Activated naive CD4-positive, alpha-beta T cell treated with anti-CD3 and anti-CD28 coated beads for 36 hours (primary cell): ENCODE results near the gene RRBP1. TPM values are rescaled to one million over a fixed set of nuclear protein-coding genes. Genes with fewer than 3 reads are reported as not detected.
"Not testable (repeated sequence)": the region's sequence is repeated elsewhere in the genome, so short reads cannot be mapped to it uniquely, and the experiment has no call there.

Source experiments
- CTCF ChIA-PET: fragments of 350-600 bp; sonication (Branson Sonifier 250); formaldehyde crosslinking; loops from one replicate; lab custom pipeline; 2021; ENCODE audit warnings: antibody characterized with exemption; lab: Charles Lee
- DNase-seq: peaks from one replicate; pipeline ENCODE4 v3.0.0-alpha.2; 2020
- H3K27ac Mint-ChIP-seq: one replicate; pipeline ENCODE4 v1.8.0; 2021; ENCODE audit warnings: mild to moderate bottlenecking, mixed read lengths
- H3K27me3 Mint-ChIP-seq: one replicate; pipeline ENCODE4 v1.8.0; 2021; ENCODE audit warnings: low read depth, mixed read lengths
- H3K36me3 Mint-ChIP-seq: one replicate; pipeline ENCODE4 v1.8.0; 2021; ENCODE audit warnings: low read depth, mixed read lengths
- H3K4me1 Mint-ChIP-seq: one replicate; pipeline ENCODE4 v1.8.0; 2021; ENCODE audit warnings: low read depth, mixed read lengths
- H3K4me3 Mint-ChIP-seq: one replicate; pipeline ENCODE4 v1.8.0; 2021; ENCODE audit warnings: mild to moderate bottlenecking, moderate library complexity, mixed read lengths
- H3K9me3 Mint-ChIP-seq: one replicate; pipeline ENCODE4 v1.8.0; 2021; ENCODE audit warnings: mixed read lengths
- intact Hi-C: fragments of 100-400 bp; cut with micrococcal nuclease; formaldehyde crosslinking; loops from one replicate; pipeline ENCODE4 v1.15.1; 2023
- total RNA-seq, 2 experiments: library from RNA; stranded (reverse); gene quantifications; one replicate each; pipeline ENCODE4 v1.2.3, GENCODE V29; 2021

RRBP1 gene
- total RNA-seq, 2 experiments from 2014 or later: 19.6 to 20.0 TPM

DNA sequence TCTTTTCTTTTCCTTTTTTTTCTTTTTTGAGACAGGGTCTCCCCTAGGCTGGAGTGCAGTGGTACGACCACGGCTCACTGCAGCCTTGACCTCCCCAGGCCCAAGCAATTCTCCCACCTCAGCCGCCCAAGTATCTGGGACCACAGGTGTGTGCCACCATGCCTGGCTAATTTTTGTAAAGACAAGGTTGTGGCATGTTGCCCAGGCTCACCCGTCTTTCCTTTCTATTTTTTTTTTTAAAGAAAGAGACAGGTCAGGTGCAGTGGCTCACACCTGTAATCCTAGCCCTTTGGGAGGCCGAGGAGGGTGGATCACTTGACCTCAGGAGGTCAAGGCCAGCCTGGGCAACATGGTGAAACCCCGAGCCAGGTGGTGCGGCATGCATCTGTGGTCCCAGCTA lies 34.3 kb upstream of the RRBP1 start:
- no peak overlapping the region for H3K27ac Mint-ChIP-seq
- intact Hi-C loops: no loop called here
- CTCF ChIA-PET: no interaction called here
- no peak for DNase-seq
- H3K4me3 Mint-ChIP-seq: no peak overlapping the region
- H3K9me3 Mint-ChIP-seq: no peaks in the 10 kb centered on the region
- no peaks in the 10 kb centered on the region for H3K36me3 Mint-ChIP-seq
- H3K27me3 Mint-ChIP-seq: no peaks in the 10 kb centered on the region
- H3K4me1 Mint-ChIP-seq: no peaks in the 10 kb centered on the region

GRCh38 chr20:17715075-17715474 lies 33.0 kb upstream of the RRBP1 start:
- Mint-ChIP-seq H3K27me3 (no peaks in the 10 kb centered on the region), H3K9me3 (no peaks in the 10 kb centered on the region), H3K27ac (no peak overlapping the region), H3K4me3 (no peak overlapping the region), H3K4me1 (no peaks in the 10 kb centered on the region), H3K36me3 (no peaks in the 10 kb centered on the region)
- DNase-seq: no peak
- CTCF ChIA-PET: interaction anchor here (0.8 kb wide), 2 partner anchors 33 to 35 kb away, joined by 3 read pairs; partner anchors contain the start of gene RRBP1
- intact Hi-C loops: no loop called here

GRCh38 chr20:17714597-17714996 lies 32.6 kb upstream of the RRBP1 start:
- no peak for DNase-seq
- no peak overlapping the region for H3K4me3 Mint-ChIP-seq
- H3K4me1 Mint-ChIP-seq: no peaks in the 10 kb centered on the region
- no peak overlapping the region for H3K27ac Mint-ChIP-seq
- no peaks in the 10 kb centered on the region for H3K36me3 Mint-ChIP-seq
- intact Hi-C loops: no loop called here
- H3K27me3 Mint-ChIP-seq: no peaks in the 10 kb centered on the region
- CTCF ChIA-PET: interaction anchor here (0.7 to 0.8 kb wide), 3 partner anchors 32 to 36 kb away, joined by 3 read pairs; partner anchors contain the start of gene RRBP1
- no peaks in the 10 kb centered on the region for H3K9me3 Mint-ChIP-seq

DNA sequence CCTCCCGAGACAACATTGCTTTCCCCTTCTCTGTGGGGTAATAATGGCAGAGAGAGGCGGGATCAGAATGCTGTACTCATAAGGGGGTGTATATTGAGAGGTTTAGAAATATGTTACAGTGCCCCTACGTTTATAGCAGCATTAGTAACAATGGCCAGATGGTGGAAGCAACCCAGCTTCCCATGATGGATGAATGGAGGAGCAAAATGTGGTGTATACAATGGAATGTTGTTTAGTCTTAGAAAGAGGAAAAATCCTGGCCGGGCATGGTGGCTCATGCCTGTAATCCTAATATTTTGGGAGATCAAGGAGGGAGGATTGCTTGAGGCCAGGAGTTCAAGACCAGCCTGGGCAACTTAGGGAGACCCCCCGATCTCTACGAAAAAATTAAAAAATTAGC lies 30.7 kb upstream of the RRBP1 start:
- CTCF ChIA-PET: interaction anchor here (1.1 kb wide), 1 partner anchor 209 kb away, joined by 3 read pairs; no protein-coding TSS in a partner anchor
- no peak for DNase-seq
- Mint-ChIP-seq H3K4me1 (no peaks in the 10 kb centered on the region), H3K36me3 (no peaks in the 10 kb centered on the region), H3K27me3 (no peaks in the 10 kb centered on the region), H3K4me3 (no peak overlapping the region), H3K27ac (no peak overlapping the region), H3K9me3 (no peaks in the 10 kb centered on the region)
- intact Hi-C loops: no loop called here

- intact Hi-C loops: no loop called here
- Mint-ChIP-seq H3K27ac (no peak overlapping the region), H3K4me3 (no peak overlapping the region), H3K27me3 (no peaks in the 10 kb centered on the region), H3K4me1 (no peaks in the 10 kb centered on the region), H3K9me3 (no peaks in the 10 kb centered on the region), H3K36me3 (no peaks in the 10 kb centered on the region)
- CTCF ChIA-PET: interaction anchor here (1.1 kb wide), 1 partner anchor 208 kb away, joined by 3 read pairs; no protein-coding TSS in a partner anchor
- DNase-seq: no peak
These were observed 30.2 kb upstream of the RRBP1 start for GRCh38 chr20:17712201-17712600.

GRCh38 chr20:17711267-17711627 lies 29.2 kb upstream of the RRBP1 start:
- no peak overlapping the region for H3K4me3 Mint-ChIP-seq
- no peaks in the 10 kb centered on the region for H3K36me3 Mint-ChIP-seq
- no peaks in the 10 kb centered on the region for H3K9me3 Mint-ChIP-seq
- H3K4me1 Mint-ChIP-seq: no peaks in the 10 kb centered on the region
- no peak for DNase-seq
- intact Hi-C loops: no loop called here
- CTCF ChIA-PET: no interaction called here
- no peak overlapping the region for H3K27ac Mint-ChIP-seq
- no peaks in the 10 kb centered on the region for H3K27me3 Mint-ChIP-seq

GRCh38 chr20:17710379-17711266 lies 28.6 kb upstream of the RRBP1 start:
- intact Hi-C loops: no loop called here
- H3K27ac Mint-ChIP-seq: no peak overlapping the region
- no peaks in the 10 kb centered on the region for H3K36me3 Mint-ChIP-seq
- H3K4me3 Mint-ChIP-seq: no peak overlapping the region
- CTCF ChIA-PET: no interaction called here
- H3K9me3 Mint-ChIP-seq: no peaks in the 10 kb centered on the region
- H3K4me1 Mint-ChIP-seq: no peaks in the 10 kb centered on the region
- no peaks in the 10 kb centered on the region for H3K27me3 Mint-ChIP-seq
- no peak for DNase-seq

DNA sequence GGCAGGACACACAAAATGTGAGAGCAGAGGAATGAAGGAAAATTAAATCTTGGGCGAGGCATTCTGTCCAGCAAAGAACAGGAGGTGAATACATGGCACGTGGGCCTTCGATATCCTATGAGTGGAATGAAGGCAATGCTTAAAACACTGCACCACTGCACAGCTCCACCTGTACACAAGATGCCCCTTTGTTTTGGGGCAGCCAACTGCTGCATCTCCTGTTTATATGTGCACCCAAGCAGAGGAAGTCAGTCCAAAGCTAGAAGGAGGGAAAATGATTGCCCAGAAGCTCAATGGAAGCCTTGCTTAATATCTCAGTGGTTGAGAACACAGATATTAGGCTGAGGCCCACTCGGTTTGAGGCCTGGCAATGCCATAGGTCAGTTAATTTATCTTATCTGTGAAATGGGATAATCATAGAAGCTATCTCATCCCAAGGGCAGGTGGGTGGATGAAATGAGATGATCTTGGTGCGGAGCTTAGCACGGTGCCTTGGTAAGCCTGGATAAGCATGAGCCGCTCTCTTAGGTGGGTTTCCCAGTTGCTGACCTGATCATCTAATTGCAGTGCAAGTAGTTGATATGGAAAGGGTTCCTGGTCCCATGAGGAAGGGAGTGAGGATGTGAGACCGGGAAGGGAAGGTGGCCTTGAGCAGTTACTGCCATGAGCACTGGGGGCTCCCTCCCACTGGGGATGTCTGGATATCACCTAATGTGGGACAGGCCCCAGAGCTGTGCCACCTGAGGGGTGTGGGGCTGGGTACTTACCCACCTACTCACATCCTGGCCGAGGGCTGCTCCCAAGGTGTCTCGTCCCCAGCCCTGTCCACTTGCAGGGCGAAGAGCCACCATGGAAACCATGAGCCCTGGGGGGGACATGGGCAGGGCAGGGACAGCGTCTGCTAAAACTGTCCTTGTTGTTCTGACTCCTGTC lies 27.6 kb upstream of the RRBP1 start:
- DNase-seq: no peak
- H3K27me3 Mint-ChIP-seq: no peaks in the 10 kb centered on the region
- no peaks in the 10 kb centered on the region for H3K36me3 Mint-ChIP-seq
- intact Hi-C loops: no loop called here
- no peak overlapping the region for H3K4me3 Mint-ChIP-seq
- CTCF ChIA-PET: interaction anchor here (0.6 to 1.0 kb wide), 3 partner anchors 11 to 229 kb away, joined by 3 read pairs; no protein-coding TSS in a partner anchor
- H3K4me1 Mint-ChIP-seq: no peaks in the 10 kb centered on the region
- no peaks in the 10 kb centered on the region for H3K9me3 Mint-ChIP-seq
- H3K27ac Mint-ChIP-seq: no peak overlapping the region

GRCh38 chr20:17708675-17709360 lies 26.8 kb upstream of the RRBP1 start:
- DNase-seq: no peak
- intact Hi-C loops: no loop called here
- no peaks in the 10 kb centered on the region for H3K27me3 Mint-ChIP-seq
- no peaks in the 10 kb centered on the region for H3K4me1 Mint-ChIP-seq
- no peak overlapping the region for H3K27ac Mint-ChIP-seq
- CTCF ChIA-PET: interaction anchor here (0.6 to 1.0 kb wide), 2 partner anchors 10 to 15 kb away, joined by 3 read pairs; no protein-coding TSS in a partner anchor
- H3K4me3 Mint-ChIP-seq: no peak overlapping the region
- no peaks in the 10 kb centered on the region for H3K9me3 Mint-ChIP-seq
- no peaks in the 10 kb centered on the region for H3K36me3 Mint-ChIP-seq

DNA sequence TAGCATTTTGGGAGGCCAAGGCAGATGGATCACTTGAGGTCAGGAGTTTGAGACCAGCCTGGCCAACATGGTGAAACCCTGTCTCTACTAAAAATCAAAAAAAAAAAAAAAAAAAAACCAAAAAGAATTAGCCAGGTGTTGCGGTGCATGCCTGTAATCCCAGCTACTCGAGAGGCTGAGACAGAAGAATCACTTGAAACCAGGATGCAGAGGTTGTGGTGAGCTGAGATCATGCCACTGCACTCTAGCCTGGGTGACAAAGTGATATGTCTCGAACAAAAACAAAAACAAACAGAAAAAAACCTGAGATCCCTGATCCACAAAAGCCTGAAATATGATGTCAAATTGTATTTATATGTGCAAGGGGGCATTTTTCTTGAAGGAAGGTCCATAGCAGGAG lies 25.9 kb upstream of the RRBP1 start:
- not testable (repeated sequence) for H3K4me3 Mint-ChIP-seq

DNA sequence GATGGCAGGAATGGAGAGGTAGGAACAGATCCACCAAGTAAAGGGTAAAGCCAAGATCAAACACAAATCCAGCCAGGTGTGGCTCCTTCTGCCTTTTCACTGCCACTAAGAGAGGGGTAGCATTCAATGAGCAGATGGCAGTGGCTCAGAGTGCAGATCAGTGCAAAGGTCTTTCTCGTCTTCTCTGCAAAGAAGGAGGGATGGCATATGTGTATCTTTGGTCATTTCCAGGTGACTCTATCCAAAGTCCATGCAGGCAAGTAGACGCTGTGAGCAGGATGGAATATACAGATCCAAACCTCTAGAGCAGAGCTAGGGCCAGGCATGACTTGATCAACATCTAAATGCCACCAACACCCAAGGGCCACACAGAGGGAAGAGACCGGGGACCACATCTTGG lies 24.6 kb upstream of the RRBP1 start:
- intact Hi-C loops: no loop called here
- CTCF ChIA-PET: interaction anchor here (1.0 kb wide), 1 partner anchor 189 kb away, joined by 3 read pairs; no protein-coding TSS in a partner anchor
- DNase-seq: no peak
- H3K4me1 Mint-ChIP-seq: no peaks in the 10 kb centered on the region
- H3K36me3 Mint-ChIP-seq: no peaks in the 10 kb centered on the region
- H3K27ac Mint-ChIP-seq: no peak overlapping the region
- H3K27me3 Mint-ChIP-seq: no peaks in the 10 kb centered on the region
- no peak overlapping the region for H3K4me3 Mint-ChIP-seq
- no peaks in the 10 kb centered on the region for H3K9me3 Mint-ChIP-seq

More for the DNA sequence above, 25.9 kb upstream of the RRBP1 start:
- intact Hi-C loops, H3K27me3 Mint-ChIP-seq, H3K36me3 Mint-ChIP-seq, DNase-seq, H3K9me3 Mint-ChIP-seq, H3K27ac Mint-ChIP-seq, H3K4me1 Mint-ChIP-seq: not testable (repeated sequence)
- CTCF ChIA-PET: interaction anchor here (0.7 kb wide), 1 partner anchor 242 kb away, joined by 3 read pairs; no protein-coding TSS in a partner anchor
